ENCODE results near the gene SLC35F1. TPM values are rescaled to one million over a fixed set of nuclear protein-coding genes. Genes with fewer than 3 reads are reported as not detected.
"Not testable (repeated sequence)": the region's sequence is repeated elsewhere in the genome, so short reads cannot be mapped to it uniquely, and the experiment has no call there.

SLC35F1 gene
- total RNA-seq, 1 donor from 2014 or later, result not detected

DNA sequence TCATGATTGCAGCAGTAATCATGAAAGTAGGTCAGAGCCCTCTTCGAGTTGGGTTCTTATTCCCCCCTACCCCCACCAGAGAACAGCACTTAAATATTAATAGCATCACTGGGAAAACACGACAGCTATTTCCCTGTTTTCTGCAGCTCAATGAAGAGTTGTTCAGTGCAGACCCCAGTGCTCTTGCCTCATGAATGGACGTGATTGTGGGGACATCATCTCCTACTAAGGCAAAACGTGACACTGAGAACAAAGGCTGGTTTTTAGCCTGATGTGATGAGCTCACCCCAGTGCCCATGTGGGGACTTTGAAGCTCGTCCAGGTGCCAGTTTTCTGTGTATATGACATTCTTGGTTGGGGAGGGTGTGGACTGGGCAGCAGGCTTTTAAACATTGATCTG, 105.9 kb downstream of the SLC35F1 start:
- no peak for ATAC-seq (ENCODE audit: low read depth)
- TF ChIP-seq, protein P1, sequence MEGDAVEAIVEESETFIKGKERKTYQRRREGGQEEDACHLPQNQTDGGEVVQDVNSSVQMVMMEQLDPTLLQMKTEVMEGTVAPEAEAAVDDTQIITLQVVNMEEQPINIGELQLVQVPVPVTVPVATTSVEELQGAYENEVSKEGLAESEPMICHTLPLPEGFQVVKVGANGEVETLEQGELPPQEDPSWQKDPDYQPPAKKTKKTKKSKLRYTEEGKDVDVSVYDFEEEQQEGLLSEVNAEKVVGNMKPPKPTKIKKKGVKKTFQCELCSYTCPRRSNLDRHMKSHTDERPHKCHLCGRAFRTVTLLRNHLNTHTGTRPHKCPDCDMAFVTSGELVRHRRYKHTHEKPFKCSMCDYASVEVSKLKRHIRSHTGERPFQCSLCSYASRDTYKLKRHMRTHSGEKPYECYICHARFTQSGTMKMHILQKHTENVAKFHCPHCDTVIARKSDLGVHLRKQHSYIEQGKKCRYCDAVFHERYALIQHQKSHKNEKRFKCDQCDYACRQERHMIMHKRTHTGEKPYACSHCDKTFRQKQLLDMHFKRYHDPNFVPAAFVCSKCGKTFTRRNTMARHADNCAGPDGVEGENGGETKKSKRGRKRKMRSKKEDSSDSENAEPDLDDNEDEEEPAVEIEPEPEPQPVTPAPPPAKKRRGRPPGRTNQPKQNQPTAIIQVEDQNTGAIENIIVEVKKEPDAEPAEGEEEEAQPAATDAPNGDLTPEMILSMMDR (IDR thresholded peaks at IDR 0.05), result no peak
- H3K27me3 Mint-ChIP-seq, result no peaks in the 10 kb centered on the region
- H3K4me3 Mint-ChIP-seq, result no peak overlapping the region
- H3K27ac Mint-ChIP-seq, result no peak overlapping the region
- intact Hi-C loops (cut with micrococcal nuclease), result no loop called here
- no peak for DNase-seq
- H3K9me3 Mint-ChIP-seq, result peaks cover 5% of the 10 kb centered on the region
- CTCF ChIA-PET, result no interaction called here
- POLR2A ChIA-PET, result no interaction called here
- H3K4me1 Mint-ChIP-seq, result no peaks in the 10 kb centered on the region
- H3K36me3 Mint-ChIP-seq (ENCODE audit: low read depth), result no peaks in the 10 kb centered on the region

DNA sequence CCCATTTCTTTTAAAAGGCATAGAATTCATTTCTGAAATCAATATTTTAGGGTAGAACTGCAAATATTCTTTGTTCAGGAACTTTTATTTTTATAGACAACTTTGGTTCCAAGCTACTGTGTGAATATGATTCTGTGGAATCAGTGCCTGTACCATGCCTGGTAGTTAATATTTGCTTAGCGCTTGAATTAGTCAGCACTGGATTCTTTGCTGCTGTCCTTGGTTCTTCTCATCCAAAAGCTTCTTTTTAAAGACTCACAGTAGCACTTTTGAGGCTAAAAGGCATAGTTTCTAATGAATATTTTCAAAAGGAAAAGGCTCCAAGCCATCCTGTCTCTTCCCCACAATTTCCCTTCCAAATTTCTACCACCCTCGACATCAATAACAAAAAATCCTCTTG, 109.5 kb downstream of the SLC35F1 start:
- intact Hi-C loops (cut with micrococcal nuclease), result no loop called here
- ATAC-seq (ENCODE audit: low read depth), result no peak
- Mint-ChIP-seq H3K36me3 (ENCODE audit: low read depth) (no peaks in the 10 kb centered on the region), H3K27me3 (no peaks in the 10 kb centered on the region), H3K9me3 (peaks cover under 1% of the 10 kb centered on the region), H3K27ac (no peak overlapping the region), H3K4me1 (no peaks in the 10 kb centered on the region), H3K4me3 (no peak overlapping the region)
- CTCF ChIA-PET, result no interaction called here
- TF ChIP-seq, protein P1 (IDR thresholded peaks at IDR 0.05), result no peak
- DNase-seq, result no peak
- POLR2A ChIA-PET, result no interaction called here

DNA sequence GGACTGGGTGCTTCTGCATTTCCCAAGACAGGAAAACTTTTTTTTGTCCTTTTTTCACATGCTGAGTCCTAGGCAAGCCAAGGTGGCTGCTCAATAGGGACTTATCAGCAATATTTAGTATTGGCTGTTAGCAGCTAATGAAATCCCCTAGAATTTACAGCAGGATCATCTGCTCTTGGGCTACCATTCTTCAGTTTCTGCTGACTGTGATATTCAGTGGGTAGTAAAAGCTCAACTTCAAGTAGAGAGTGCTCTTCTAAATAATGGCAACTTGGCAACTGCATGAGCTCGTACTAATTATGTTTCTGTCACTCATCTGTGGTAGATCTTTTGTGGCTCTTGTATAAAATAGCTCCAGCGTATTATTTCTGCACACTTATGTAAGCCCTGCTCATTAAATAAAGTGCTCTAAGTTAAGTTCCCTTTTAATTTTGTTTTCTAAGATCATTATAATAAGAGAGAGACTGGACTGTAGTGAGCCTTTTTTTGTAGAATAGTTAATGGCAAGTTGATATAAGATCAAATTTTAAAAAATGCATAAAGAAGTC, 110.3 kb downstream of the SLC35F1 start:
- TF ChIP-seq, protein P1 (IDR thresholded peaks at IDR 0.05), result no peak
- no peaks in the 10 kb centered on the region for H3K27me3 Mint-ChIP-seq
- H3K36me3 Mint-ChIP-seq (ENCODE audit: low read depth), result no peaks in the 10 kb centered on the region
- POLR2A ChIA-PET, result no interaction called here
- H3K27ac Mint-ChIP-seq, result no peak overlapping the region
- DNase-seq (no peak), ATAC-seq (ENCODE audit: low read depth) (no peak)
- CTCF ChIA-PET, result no interaction called here
- intact Hi-C loops (cut with micrococcal nuclease), result no loop called here
- no peak overlapping the region for H3K4me3 Mint-ChIP-seq
- no peaks in the 10 kb centered on the region for H3K4me1 Mint-ChIP-seq
- no peaks in the 10 kb centered on the region for H3K9me3 Mint-ChIP-seq

DNA sequence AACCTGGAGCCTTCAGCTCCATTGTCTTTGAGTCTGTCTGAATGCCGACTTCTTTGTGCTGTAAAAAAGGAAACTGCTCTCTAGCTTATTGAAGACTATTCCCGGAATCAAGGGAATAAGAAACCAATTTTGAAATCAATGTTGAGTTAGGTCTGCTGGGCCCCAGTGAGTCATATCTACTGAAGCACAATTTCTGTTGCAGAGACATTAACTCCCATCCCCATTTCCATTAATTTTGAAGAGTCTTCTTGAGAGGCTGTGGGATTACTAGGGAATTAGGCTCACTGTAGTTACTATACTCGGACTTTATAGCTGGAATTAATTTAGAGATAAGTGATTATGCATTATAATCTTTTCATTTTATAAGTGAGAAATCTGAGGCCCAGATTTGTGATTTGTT, 116.7 kb downstream of the SLC35F1 start:
- no peak overlapping the region for H3K4me3 Mint-ChIP-seq
- H3K36me3 Mint-ChIP-seq (ENCODE audit: low read depth), result no peaks in the 10 kb centered on the region
- TF ChIP-seq, protein P1 (IDR thresholded peaks at IDR 0.05), result no peak
- DNase-seq (no peak), ATAC-seq (ENCODE audit: low read depth) (no peak)
- H3K27me3 Mint-ChIP-seq, result no peaks in the 10 kb centered on the region
- no peak overlapping the region for H3K27ac Mint-ChIP-seq
- no peaks in the 10 kb centered on the region for H3K9me3 Mint-ChIP-seq
- CTCF ChIA-PET, result no interaction called here
- intact Hi-C loops (cut with micrococcal nuclease), result no loop called here
- H3K4me1 Mint-ChIP-seq, result no peaks in the 10 kb centered on the region
- POLR2A ChIA-PET, result no interaction called here

DNA sequence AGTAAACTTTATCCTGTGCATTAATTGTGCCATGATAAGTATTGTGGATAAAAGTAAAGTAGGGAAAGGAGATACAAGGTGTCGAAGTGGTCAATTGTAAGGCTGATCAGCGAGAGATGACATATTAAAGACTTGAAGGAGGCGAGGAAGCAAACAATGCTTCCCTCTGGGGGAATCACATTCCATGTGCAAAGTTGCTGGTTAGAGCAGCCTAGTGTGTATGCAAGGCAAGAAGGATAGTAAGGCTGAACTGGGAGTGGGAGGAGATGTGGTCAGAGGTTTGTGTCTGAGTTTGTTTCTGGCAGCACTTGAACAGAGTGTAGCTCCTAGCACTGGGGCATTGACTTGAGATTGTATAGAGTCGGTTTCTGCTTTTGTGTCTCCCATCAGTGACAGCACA, 122.9 kb downstream of the SLC35F1 start:
- Mint-ChIP-seq H3K27me3 (no peaks in the 10 kb centered on the region), H3K9me3 (peaks cover 3% of the 10 kb centered on the region), H3K36me3 (ENCODE audit: low read depth) (no peaks in the 10 kb centered on the region), H3K4me1 (no peaks in the 10 kb centered on the region), H3K4me3 (no peak overlapping the region), H3K27ac (no peak overlapping the region)
- intact Hi-C loops (cut with micrococcal nuclease), result no loop called here
- no peak for DNase-seq
- TF ChIP-seq, protein P1 (IDR thresholded peaks at IDR 0.05), result no peak
- CTCF ChIA-PET, result no interaction called here
- no peak for ATAC-seq (ENCODE audit: low read depth)
- POLR2A ChIA-PET, result no interaction called here

DNA sequence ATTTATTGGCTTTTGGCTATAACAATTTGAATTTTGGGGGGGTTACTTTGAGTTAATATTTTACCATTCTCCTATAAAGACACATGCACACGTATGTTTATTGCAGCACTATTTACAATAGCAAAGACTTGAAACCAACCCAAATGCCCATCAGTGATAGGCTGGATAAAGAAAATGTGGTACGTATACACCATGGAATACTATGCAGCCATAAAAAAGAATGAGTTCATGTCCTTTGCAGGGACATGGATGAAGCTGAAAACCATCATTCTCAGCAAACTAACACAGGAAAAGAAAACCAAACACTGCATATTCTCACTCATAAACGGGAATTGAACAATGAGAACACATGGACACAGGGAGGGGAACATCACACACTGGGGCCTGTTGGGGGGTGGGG, 130.4 kb downstream of the SLC35F1 start:
- CTCF ChIA-PET, result not testable (repeated sequence)

More for the DNA sequence above, 130.4 kb downstream of the SLC35F1 start:
- POLR2A ChIA-PET; intact Hi-C loops (cut with micrococcal nuclease); H3K27ac Mint-ChIP-seq; H3K4me1 Mint-ChIP-seq; H3K4me3 Mint-ChIP-seq; H3K27me3 Mint-ChIP-seq; H3K36me3 Mint-ChIP-seq (ENCODE audit: low read depth); H3K9me3 Mint-ChIP-seq; DNase-seq; ATAC-seq (ENCODE audit: low read depth): not testable (repeated sequence)

All from activated B cell treated with CpG ODN at 0.5 μM for 24 hours (primary cell).